ENCODE results near the gene DUSP2. TPM values are rescaled to one million over a fixed set of nuclear protein-coding genes. Genes with fewer than 3 reads are reported as not detected.

DUSP2 gene
- total RNA-seq, 1 donor: 3.3 TPM

DNA sequence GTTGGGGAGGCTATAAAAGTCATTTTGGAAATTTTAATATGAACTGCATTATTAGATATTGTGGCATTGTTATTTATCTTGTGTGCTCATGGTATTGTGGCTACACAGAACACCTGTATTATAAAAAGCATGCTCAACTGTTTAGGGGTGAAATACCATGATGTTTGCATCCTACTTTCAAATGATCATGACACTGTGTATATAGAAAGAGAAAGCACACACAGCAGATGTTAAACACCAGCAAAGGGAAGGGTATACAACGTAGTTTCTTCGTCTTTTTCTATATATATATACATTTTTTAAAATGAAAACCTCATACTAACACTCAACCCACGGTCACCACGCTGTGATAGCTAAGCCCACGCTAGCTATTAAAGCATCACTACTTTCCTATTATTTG is 36.3 kb upstream of the DUSP2 start:
- DNase-seq (ENCODE audit: insufficient read length, low spot score, missing footprints): no peak
- Histone ChIP-seq H3K4me2 (ENCODE audit: insufficient read depth, low read length) (no peak overlapping the region), H3K9me3 (ENCODE audit: low read depth, low read length) (no peaks in the 10 kb centered on the region), H3K36me3 (ENCODE audit: insufficient read depth, low read length) (peaks cover 27% of the 10 kb centered on the region), H3K4me3 (ENCODE audit: insufficient read depth, low read length) (no peak overlapping the region), H2AFZ (ENCODE audit: low read length) (no peak overlapping the region), H3K4me1 (ENCODE audit: insufficient read depth, low read length) (peaks cover 5% of the 10 kb centered on the region), H4K20me1 (ENCODE audit: insufficient read depth, low read length) (peaks cover 10% of the 10 kb centered on the region), H3K27me3 (ENCODE audit: insufficient read depth, low read length) (no peaks in the 10 kb centered on the region), H3K27ac (ENCODE audit: low read depth, low read length) (no peak overlapping the region), H3K79me2 (ENCODE audit: insufficient read depth, low read length) (peaks cover 3% of the 10 kb centered on the region)
- TF ChIP-seq, protein P1, sequence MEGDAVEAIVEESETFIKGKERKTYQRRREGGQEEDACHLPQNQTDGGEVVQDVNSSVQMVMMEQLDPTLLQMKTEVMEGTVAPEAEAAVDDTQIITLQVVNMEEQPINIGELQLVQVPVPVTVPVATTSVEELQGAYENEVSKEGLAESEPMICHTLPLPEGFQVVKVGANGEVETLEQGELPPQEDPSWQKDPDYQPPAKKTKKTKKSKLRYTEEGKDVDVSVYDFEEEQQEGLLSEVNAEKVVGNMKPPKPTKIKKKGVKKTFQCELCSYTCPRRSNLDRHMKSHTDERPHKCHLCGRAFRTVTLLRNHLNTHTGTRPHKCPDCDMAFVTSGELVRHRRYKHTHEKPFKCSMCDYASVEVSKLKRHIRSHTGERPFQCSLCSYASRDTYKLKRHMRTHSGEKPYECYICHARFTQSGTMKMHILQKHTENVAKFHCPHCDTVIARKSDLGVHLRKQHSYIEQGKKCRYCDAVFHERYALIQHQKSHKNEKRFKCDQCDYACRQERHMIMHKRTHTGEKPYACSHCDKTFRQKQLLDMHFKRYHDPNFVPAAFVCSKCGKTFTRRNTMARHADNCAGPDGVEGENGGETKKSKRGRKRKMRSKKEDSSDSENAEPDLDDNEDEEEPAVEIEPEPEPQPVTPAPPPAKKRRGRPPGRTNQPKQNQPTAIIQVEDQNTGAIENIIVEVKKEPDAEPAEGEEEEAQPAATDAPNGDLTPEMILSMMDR (IDR thresholded peaks at IDR 0.05; ENCODE audit: extremely low read depth, low read depth, low read length): no peak

DNA sequence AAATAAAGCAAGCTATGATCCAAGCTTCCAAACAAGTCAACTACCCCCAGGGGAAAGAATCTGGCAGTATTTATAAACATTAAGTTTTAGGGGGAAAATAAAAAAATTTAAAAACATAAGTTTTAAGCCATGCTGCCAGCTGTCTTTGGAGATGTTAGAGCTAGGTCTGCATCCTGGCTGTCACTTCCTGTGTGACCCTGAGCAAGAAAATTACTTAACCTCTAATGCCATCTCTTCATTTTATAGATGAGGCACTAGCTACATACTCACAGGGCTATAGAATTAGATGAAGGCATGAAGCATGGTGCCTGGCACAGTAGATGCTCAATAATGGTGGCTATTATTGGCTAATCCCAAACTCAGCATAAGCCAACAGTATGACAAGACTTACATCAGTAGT is 35.3 kb upstream of the DUSP2 start:
- TF ChIP-seq, protein P1 (IDR thresholded peaks at IDR 0.05; ENCODE audit: extremely low read depth, low read depth, low read length): no peak
- H2AFZ ChIP-seq (ENCODE audit: low read length): no peak overlapping the region
- no peak overlapping the region for H3K27ac ChIP-seq (ENCODE audit: low read depth, low read length)
- H3K79me2 ChIP-seq (ENCODE audit: insufficient read depth, low read length): no peaks in the 10 kb centered on the region
- H3K27me3 ChIP-seq (ENCODE audit: insufficient read depth, low read length): no peaks in the 10 kb centered on the region
- H3K9me3 ChIP-seq (ENCODE audit: low read depth, low read length): no peaks in the 10 kb centered on the region
- DNase-seq (ENCODE audit: insufficient read length, low spot score, missing footprints): no peak
- H4K20me1 ChIP-seq (ENCODE audit: insufficient read depth, low read length): peaks cover 8% of the 10 kb centered on the region
- H3K4me1 ChIP-seq (ENCODE audit: insufficient read depth, low read length): peaks cover 14% of the 10 kb centered on the region
- no peak overlapping the region for H3K4me3 ChIP-seq (ENCODE audit: insufficient read depth, low read length)
- no peak overlapping the region for H3K4me2 ChIP-seq (ENCODE audit: insufficient read depth, low read length)
- H3K36me3 ChIP-seq (ENCODE audit: insufficient read depth, low read length): peaks cover 17% of the 10 kb centered on the region

DNA sequence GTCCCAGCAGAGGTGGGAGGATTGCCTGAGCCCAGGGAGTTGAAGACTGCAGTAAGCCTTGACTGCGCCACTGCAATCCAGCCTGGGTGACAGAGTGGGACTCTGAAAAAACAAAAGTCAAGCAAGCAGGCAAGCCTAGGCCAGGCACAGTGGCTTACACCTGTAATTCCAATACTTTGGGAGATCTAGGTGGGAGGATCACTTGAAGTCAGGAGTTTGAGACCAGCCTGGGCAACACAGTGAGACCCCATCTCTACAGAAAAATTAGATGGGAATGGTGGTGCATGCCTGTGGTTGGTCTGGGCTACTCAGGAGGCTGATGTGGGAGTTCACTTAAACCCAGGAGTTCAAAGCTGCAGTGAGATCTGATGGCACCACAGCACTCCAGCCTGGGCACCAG is 34.8 kb upstream of the DUSP2 start:
- H3K4me2 ChIP-seq (ENCODE audit: insufficient read depth, low read length): no peak overlapping the region
- H3K4me3 ChIP-seq (ENCODE audit: insufficient read depth, low read length): no peak overlapping the region
- peaks cover 14% of the 10 kb centered on the region for H3K4me1 ChIP-seq (ENCODE audit: insufficient read depth, low read length)
- peaks cover 12% of the 10 kb centered on the region for H3K36me3 ChIP-seq (ENCODE audit: insufficient read depth, low read length)
- DNase-seq (ENCODE audit: insufficient read length, low spot score, missing footprints): no peak
- H3K79me2 ChIP-seq (ENCODE audit: insufficient read depth, low read length): no peaks in the 10 kb centered on the region
- H3K27ac ChIP-seq (ENCODE audit: low read depth, low read length): no peak overlapping the region
- no peaks in the 10 kb centered on the region for H3K27me3 ChIP-seq (ENCODE audit: insufficient read depth, low read length)
- TF ChIP-seq, protein P1 (IDR thresholded peaks at IDR 0.05; ENCODE audit: extremely low read depth, low read depth, low read length): no peak
- no peak overlapping the region for H2AFZ ChIP-seq (ENCODE audit: low read length)
- H4K20me1 ChIP-seq (ENCODE audit: insufficient read depth, low read length): peaks cover 7% of the 10 kb centered on the region
- no peaks in the 10 kb centered on the region for H3K9me3 ChIP-seq (ENCODE audit: low read depth, low read length)

DNA sequence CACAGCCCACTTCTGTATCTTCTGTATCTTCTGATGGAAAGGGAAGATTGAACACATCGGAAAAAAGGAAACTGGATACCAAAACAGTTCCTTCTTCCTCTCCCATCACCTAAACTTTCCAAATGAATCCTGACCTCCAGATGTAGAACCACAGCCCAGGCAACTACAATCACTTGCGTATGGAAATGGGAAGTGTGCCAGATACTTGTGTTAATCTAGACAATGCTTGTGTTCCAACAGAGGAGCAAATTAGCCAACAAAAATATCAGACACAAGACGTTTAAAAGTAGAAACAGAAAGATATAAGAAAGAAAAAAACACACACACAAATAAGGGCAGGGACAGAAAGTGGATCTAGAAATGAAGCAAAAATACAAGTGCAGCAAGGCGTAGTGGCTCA is 31.4 kb upstream of the DUSP2 start:
- H3K4me1 ChIP-seq (ENCODE audit: insufficient read depth, low read length): peaks cover 21% of the 10 kb centered on the region
- DNase-seq (ENCODE audit: insufficient read length, low spot score, missing footprints): no peak
- H3K4me2 ChIP-seq (ENCODE audit: insufficient read depth, low read length): no peak overlapping the region

More for the DNA sequence above, 31.4 kb upstream of the DUSP2 start:
- no peak overlapping the region for H3K4me3 ChIP-seq (ENCODE audit: insufficient read depth, low read length)
- no peak overlapping the region for H3K27ac ChIP-seq (ENCODE audit: low read depth, low read length)
- H3K27me3 ChIP-seq (ENCODE audit: insufficient read depth, low read length): no peaks in the 10 kb centered on the region
- H2AFZ ChIP-seq (ENCODE audit: low read length): no peak overlapping the region
- H4K20me1 ChIP-seq (ENCODE audit: insufficient read depth, low read length): no peaks in the 10 kb centered on the region
- no peaks in the 10 kb centered on the region for H3K36me3 ChIP-seq (ENCODE audit: insufficient read depth, low read length)
- H3K79me2 ChIP-seq (ENCODE audit: insufficient read depth, low read length): no peaks in the 10 kb centered on the region
- TF ChIP-seq, protein P1 (IDR thresholded peaks at IDR 0.05; ENCODE audit: extremely low read depth, low read depth, low read length): no peak
- H3K9me3 ChIP-seq (ENCODE audit: low read depth, low read length): no peaks in the 10 kb centered on the region

Measured in osteoblast (primary cell).